Measurements from ENCODE around the gene SATB2.

- no peak for TF ChIP-seq CTCF (IDR thresholded peaks at IDR 0.05; ENCODE audit: borderline replicate concordance, extremely low read depth, low read length, poor library complexity, severe bottlenecking)
- TF ChIP-seq EZH2 (IDR thresholded peaks at IDR 0.05; ENCODE audit: borderline replicate concordance, low read depth, low read length, severe bottlenecking), result no peak
Measured at GRCh38 chr2:199409759-199410529, 47.8 kb downstream of the SATB2 start.
